Testis (tissue), 5 donors: ENCODE data around the gene SLC9A3. TPM values are rescaled to one million over a fixed set of nuclear protein-coding genes. Genes with fewer than 3 reads are reported as not detected.

Source experiments
- DNase-seq: peaks from one replicate; pipeline ENCODE4 v3.0.0-alpha.2; 2019
- H3K27ac ChIP-seq, 2 donors: fragments of 200-600 bp; sonication (generic); one replicate each; pipeline ENCODE4 v1.5.1; 2019
- H3K27me3 ChIP-seq: fragments of 200-600 bp; sonication (generic); one replicate; pipeline ENCODE4 v1.5.1; 2019
- H3K36me3 ChIP-seq: fragments of 200-600 bp; sonication (generic); one replicate; pipeline ENCODE4 v1.5.1; 2017; ENCODE audit warnings: low read depth; ENCODE audit errors: missing control alignments
- H3K4me1 ChIP-seq: fragments of 200-600 bp; sonication (generic); one replicate; pipeline ENCODE4 v1.5.1; 2019
- H3K4me3 ChIP-seq, 2 donors: fragments of 200-600 bp; sonication (generic); one replicate each; pipeline ENCODE4 v1.5.1; 2017 to 2019
- H3K9me3 ChIP-seq: fragments of 200-600 bp; sonication (generic); one replicate; pipeline ENCODE4 v1.5.1; 2017
- CTCF ChIP-seq, 3 experiments: fragments of 450-650 bp in 2 of 3; fragments of 200-600 bp in 1 of 3; sonication (generic) in 1 of 3; IDR thresholded peaks; one replicate each; pipeline ENCODE4 v1.5.1; 2016 to 2019; ENCODE audit warnings: antibody characterized with exemption in 3 of 3, mild to moderate bottlenecking in 2 of 3, moderate library complexity in 1 of 3
- POLR2A ChIP-seq: fragments of 450-650 bp; IDR thresholded peaks from one replicate; pipeline ENCODE4 v1.6.1; 2017; ENCODE audit warnings: antibody characterized with exemption, mild to moderate bottlenecking, moderate library complexity
- WGBS, 2 donors: methylation state at CpG; one replicate each; pipeline ENCODE4 v1.1.5; 2018; 5-methylcytosine and 5-hydroxymethylcytosine counted together
- intact Hi-C: fragments of 100-400 bp; cut with DNase I; formaldehyde crosslinking; loops from one replicate; pipeline ENCODE4 v1.15.1; 2023; ENCODE audit warnings: low total_unique reads
- long read RNA-seq, 2 donors: transcript quantifications; one replicate each; lab custom pipeline, GENCODE V29; 2026
- polyA plus RNA-seq: library from polyadenylated mRNA; stranded (reverse); fragments of 350-450 nt; fragmentation: Illumina TruSeq; extraction: RNeasy Lipid Tissue Mini Kit (QIAGEN cat#74804); gene quantifications from one replicate; pipeline ENCODE4 v1.2.3, GENCODE V29; 2014; ENCODE audit warnings: low read depth, low replicate concordance; ENCODE audit not compliant: insufficient read depth
- total RNA-seq, 2 donors: library from RNA; depleted of rRNA; stranded (reverse); fragments of >200 nt; gene quantifications; one replicate each; pipeline ENCODE4 v1.2.3, GENCODE V29; 2016

Gene SLC9A3
- total RNA-seq: 1 to 10 TPM; 2.3 to 3.8 TPM
- polyA plus RNA-seq: 2.6 TPM
- long read RNA-seq, donor 1: 0 reads
- long read RNA-seq, donor 2: 0 reads

GRCh38 chr5:524234-524972 lies at the start of gene SLC9A3:
Gene SLC9A3, minus strand, starts transcription at chr5:524449.
- no peak for DNase-seq
- TF ChIP-seq CTCF (IDR thresholded peaks at IDR 0.05) (no peak), POLR2A (no peak)
- Histone ChIP-seq H3K4me3 (peak within 1 kb of the TSS in 1 of 2 donors; percentile 41), H3K4me1 (peaks cover 8% of the 10 kb centered on the region), H3K27ac (no peak within 1 kb of the TSS), H3K9me3 (no peaks in the 10 kb centered on the region), H3K36me3 (no peaks in the 10 kb centered on the region), H3K27me3 (no peaks in the 10 kb centered on the region)
- 2 to 4% methylated on average over 8 to 49 of the region's 89 CpGs for WGBS, 2 donors
- intact Hi-C loops: no loop called here

GRCh38 chr5:573976-574375 lies 49.7 kb upstream of the SLC9A3 start:
- H3K27me3 ChIP-seq: no peaks in the 10 kb centered on the region
- intact Hi-C loops: no loop called here

GRCh38 chr5:573206-573605 lies 49.0 kb upstream of the SLC9A3 start:
- Histone ChIP-seq H3K27me3 (no peaks in the 10 kb centered on the region), H3K27ac (no peak overlapping the region), H3K4me3 (no peak overlapping the region), H3K9me3 (no peaks in the 10 kb centered on the region), H3K36me3 (no peaks in the 10 kb centered on the region), H3K4me1 (no peaks in the 10 kb centered on the region)
- intact Hi-C loops: no loop called here
- DNase-seq: no peak
- WGBS, 2 donors: 91 to 94% methylated on average over 12 of the region's 12 CpGs
- TF ChIP-seq POLR2A (no peak), CTCF (IDR thresholded peaks at IDR 0.05) (no peak)

More at GRCh38 chr5:573976-574375, 49.7 kb upstream of the SLC9A3 start:
- WGBS, 2 donors: 51 to 64% methylated on average over 15 to 16 of the region's 16 CpGs
- TF ChIP-seq POLR2A (no peak), CTCF (IDR thresholded peaks at IDR 0.05) (no peak)
- Histone ChIP-seq H3K9me3 (no peaks in the 10 kb centered on the region), H3K4me1 (no peaks in the 10 kb centered on the region), H3K4me3 (no peak overlapping the region), H3K36me3 (no peaks in the 10 kb centered on the region), H3K27ac (no peak overlapping the region)
- no peak for DNase-seq

- WGBS, 2 donors: 51 to 54% methylated on average over 14 of the region's 14 CpGs
- no peak for DNase-seq
- Histone ChIP-seq H3K9me3 (no peaks in the 10 kb centered on the region), H3K4me3 (no peak overlapping the region), H3K27me3 (no peaks in the 10 kb centered on the region), H3K36me3 (no peaks in the 10 kb centered on the region), H3K4me1 (no peaks in the 10 kb centered on the region), H3K27ac (no peak overlapping the region)
- intact Hi-C loops: no loop called here
- TF ChIP-seq CTCF (IDR thresholded peaks at IDR 0.05) (no peak), POLR2A (no peak)
Observed at GRCh38 chr5:572398-573019, 48.3 kb upstream of the SLC9A3 start.
